LNCaP clone FGC (cell line): ENCODE data around the gene ADGRF5.
"Not testable (repeated sequence)": the region's sequence is repeated elsewhere in the genome, so short reads cannot be mapped to it uniquely, and the experiment has no call there.

Experiments used
- DNase-seq: peaks from one replicate; pipeline ENCODE4 v3.0.0-alpha.2; 2011; ENCODE audit warnings: low read depth
- H3K4me3 ChIP-seq: 2 replicates; pipeline ENCODE4 v1.5.1; 2011; ENCODE audit warnings: mild to moderate bottlenecking, low read depth, low read length, control low read depth
- TF ChIP-seq, protein P1 (sequence below): IDR thresholded peaks from 2 replicates; pipeline ENCODE4 v1.5.1; 2012; ENCODE audit warnings: mild to moderate bottlenecking; ENCODE audit not compliant: control insufficient read depth, insufficient read depth; ENCODE audit errors: extremely low read depth

ADGRF5 gene

GRCh38 chr6:46838033-46838432 lies 83.7 kb downstream of the ADGRF5 start:
- no peak for DNase-seq
- H3K4me3 ChIP-seq: no peak overlapping the region
- TF ChIP-seq, protein P1, sequence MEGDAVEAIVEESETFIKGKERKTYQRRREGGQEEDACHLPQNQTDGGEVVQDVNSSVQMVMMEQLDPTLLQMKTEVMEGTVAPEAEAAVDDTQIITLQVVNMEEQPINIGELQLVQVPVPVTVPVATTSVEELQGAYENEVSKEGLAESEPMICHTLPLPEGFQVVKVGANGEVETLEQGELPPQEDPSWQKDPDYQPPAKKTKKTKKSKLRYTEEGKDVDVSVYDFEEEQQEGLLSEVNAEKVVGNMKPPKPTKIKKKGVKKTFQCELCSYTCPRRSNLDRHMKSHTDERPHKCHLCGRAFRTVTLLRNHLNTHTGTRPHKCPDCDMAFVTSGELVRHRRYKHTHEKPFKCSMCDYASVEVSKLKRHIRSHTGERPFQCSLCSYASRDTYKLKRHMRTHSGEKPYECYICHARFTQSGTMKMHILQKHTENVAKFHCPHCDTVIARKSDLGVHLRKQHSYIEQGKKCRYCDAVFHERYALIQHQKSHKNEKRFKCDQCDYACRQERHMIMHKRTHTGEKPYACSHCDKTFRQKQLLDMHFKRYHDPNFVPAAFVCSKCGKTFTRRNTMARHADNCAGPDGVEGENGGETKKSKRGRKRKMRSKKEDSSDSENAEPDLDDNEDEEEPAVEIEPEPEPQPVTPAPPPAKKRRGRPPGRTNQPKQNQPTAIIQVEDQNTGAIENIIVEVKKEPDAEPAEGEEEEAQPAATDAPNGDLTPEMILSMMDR: no peak

GRCh38 chr6:46834991-46835390 lies 86.7 kb downstream of the ADGRF5 start:
- not testable (repeated sequence) for DNase-seq, H3K4me3 ChIP-seq

DNA sequence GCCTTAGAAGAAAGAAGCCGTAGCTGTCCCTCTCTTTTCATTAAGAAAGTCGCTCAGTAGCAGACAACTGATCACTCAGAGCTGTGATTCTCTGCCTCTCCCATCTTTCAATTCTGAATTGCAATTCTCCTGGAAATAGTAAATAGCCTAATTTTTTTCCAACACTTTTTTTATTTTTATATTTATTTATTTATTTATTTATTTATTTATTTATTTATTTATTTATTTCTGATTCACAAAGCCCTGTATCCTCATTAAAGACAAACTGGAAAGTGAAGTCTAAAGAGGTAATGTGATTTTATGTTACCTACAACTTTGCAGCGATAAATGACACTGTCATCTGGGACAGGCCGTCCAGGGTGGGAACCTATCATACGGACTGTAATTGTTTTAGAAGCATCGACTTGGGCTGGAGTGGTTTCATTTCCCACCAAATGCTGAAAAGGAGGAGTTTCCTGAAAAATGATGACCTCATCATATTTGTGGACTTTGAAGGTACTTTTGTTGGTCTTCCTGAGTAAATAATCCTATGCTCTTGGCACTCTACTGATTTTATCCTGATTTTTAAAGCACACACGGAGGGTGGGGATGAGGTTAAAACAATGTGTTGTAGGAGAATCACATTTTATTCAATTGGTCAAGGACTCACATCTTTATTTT lies 87.4 kb downstream of the ADGRF5 start:
- not testable (repeated sequence) for DNase-seq, H3K4me3 ChIP-seq

- DNase-seq: peak; percentile 80
- H3K4me3 ChIP-seq: no peak overlapping the region
- TF ChIP-seq, protein P1: no peak
Measured at GRCh38 chr6:46832816-46833215, 88.9 kb downstream of the ADGRF5 start.

DNA sequence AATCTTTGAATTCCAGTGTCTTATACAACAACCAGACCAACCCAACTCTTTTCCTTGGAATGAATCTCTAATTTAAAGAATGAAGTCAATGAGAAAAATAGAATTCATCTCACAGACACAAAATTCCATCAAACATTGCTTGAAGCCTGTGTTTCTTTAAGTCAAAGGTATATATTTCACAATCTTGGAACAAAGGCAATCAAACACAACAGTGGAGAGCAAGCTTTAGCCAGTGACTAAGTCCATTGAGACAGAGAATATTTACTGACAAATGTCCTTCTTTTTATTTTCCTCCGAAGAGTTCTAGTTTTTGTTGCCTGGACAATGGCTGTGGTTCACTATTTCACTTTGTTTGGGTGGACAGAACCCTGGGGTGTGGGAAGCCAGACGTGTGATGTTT lies 92.8 kb downstream of the ADGRF5 start:
- H3K4me3 ChIP-seq: no peak overlapping the region
- TF ChIP-seq, protein P1: no peak
- no peak for DNase-seq

DNA sequence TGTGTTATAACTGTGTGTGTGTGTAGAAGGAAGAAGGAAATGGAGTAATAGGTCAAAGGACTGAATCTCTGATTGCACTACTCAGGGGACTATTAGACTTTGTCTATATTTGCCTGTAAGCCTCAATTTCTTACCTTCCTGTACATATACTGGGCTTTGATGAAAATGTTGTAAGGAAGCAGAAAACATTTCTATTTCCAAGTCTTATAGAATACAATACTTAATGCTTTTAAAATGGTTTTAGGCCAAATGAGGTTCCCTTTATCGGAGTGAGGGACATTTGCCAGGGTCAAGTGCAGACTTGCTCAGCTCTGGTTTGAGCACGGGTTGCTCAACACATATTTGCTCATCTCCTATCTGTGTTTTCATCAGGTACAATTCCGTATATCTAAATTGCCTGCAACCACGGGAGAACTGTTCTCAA lies 100.3 kb downstream of the ADGRF5 start:
- peak; percentile 96 for DNase-seq
- no peak overlapping the region for H3K4me3 ChIP-seq
- TF ChIP-seq, protein P1: no peak

- H3K4me3 ChIP-seq: no peak overlapping the region
- DNase-seq: no peak
- TF ChIP-seq, protein P1: no peak
Measured at GRCh38 chr6:46819561-46819960, 102.2 kb downstream of the ADGRF5 start.

DNA sequence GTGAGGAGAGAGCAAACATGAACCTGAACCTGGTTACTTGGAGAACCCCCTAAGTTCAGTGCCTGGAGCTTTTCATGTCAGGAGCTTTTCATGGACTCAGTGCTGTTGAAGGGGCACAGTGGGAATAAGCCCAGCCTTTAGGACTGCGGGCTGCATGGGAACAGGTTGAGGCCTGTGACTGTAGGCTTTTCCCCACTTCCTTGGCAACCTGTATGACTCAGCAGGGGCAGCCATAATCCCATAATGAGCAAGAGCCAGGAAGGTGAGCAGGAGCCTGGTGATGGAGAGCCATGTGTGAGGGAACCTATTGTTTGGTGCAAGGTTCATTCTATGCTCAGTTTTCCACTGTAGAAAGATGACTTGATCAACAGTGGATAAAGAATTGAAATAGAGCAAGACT lies 105.1 kb downstream of the ADGRF5 start:
- no peak for DNase-seq
- H3K4me3 ChIP-seq: no peak overlapping the region
- TF ChIP-seq, protein P1: no peak
